HCT116 (cell line): ENCODE data around the gene SMTNL2. TPM values are rescaled to one million over a fixed set of nuclear protein-coding genes. Genes with fewer than 3 reads are reported as not detected.

Source experiments
- ATAC-seq: fragments of 200-7000 bp; cut with Tn5 transposase; 2 replicates; pipeline ENCODE4 v1.9.1; 2020; ENCODE audit warnings: mild to moderate bottlenecking, moderate library complexity
- BruUV-seq: library from RNA; stranded (reverse); fragments of 400-500 nt; replicated peaks from 2 replicates; lab custom pipeline; 2021; lab: Mats Ljungman, UMichigan
- CTCF ChIA-PET: fragments of 300-600 bp; sonication (Branson Sonifier 250); formaldehyde crosslinking; loops from one replicate; lab custom pipeline; 2021; ENCODE audit warnings: antibody characterized with exemption; lab: Charles Lee
- POLR2A ChIA-PET: fragments of 300-600, 350-600 bp; sonication (Branson Sonifier 250); formaldehyde crosslinking; loops from one replicate; lab custom pipeline; 2021; ENCODE audit warnings: antibody characterized with exemption; lab: Charles Lee
- RAD21 ChIA-PET, 2 experiments: fragments of 300-600 bp; sonication (Branson Sonifier 250); formaldehyde crosslinking; loops; one replicate each; lab custom pipeline; 2023; ENCODE audit warnings: low total read pairs in 2 of 2; ENCODE audit not compliant: uncharacterized antibody in 2 of 2, unreplicated experiment in 2 of 2, low non-redundant PET in 1 of 2; lab: Charles Lee
- DNase-seq: peaks from one replicate; pipeline ENCODE4 v3.0.0-alpha.2; 2010; ENCODE audit warnings: low read depth, low spot score
- H2AFZ ChIP-seq: fragments of 200-600 bp; shearing (Covaris generic), sonication (generic); 2 replicates; pipeline ENCODE4 v1.6.1; 2017; ENCODE audit warnings: low read depth, mixed run types, mixed read lengths, antibody characterized with exemption, low read length; ENCODE audit not compliant: poor library complexity, severe bottlenecking
- H3K27ac ChIP-seq: 2 replicates; pipeline ENCODE4 v1.5.1; 2012; ENCODE audit warnings: low read depth, low read length
- H3K27me3 ChIP-seq: fragments of 200-600 bp; sonication (generic); 2 replicates; pipeline ENCODE4 v1.6.1; 2016; ENCODE audit warnings: mixed run types, low read length, mixed read lengths; ENCODE audit not compliant: insufficient read depth
- H3K36me3 ChIP-seq, 2 experiments: fragments of 200-500 bp in 1 of 2; fragments of 200-600 bp in 1 of 2; sonication (Bioruptor generic) in 1 of 2; sonication (generic) in 1 of 2; 2 replicates each; pipeline versions ENCODE4 v1.5.1 to v1.6.1; 2014 to 2016; ENCODE audit warnings: low read length in 2 of 2, inconsistent platforms in 1 of 2, mixed read lengths in 1 of 2, mixed run types in 1 of 2; ENCODE audit not compliant: insufficient read depth in 2 of 2, control insufficient read depth in 1 of 2
- H3K4me1 ChIP-seq, 2 experiments: fragments of 200-600 bp in 1 of 2; sonication (generic) in 1 of 2; 2 replicates each; pipeline versions ENCODE4 v1.5.1 to v1.6.1; 2012 to 2017; ENCODE audit warnings: low read length in 2 of 2, inconsistent platforms in 1 of 2, mild to moderate bottlenecking in 1 of 2, mixed read lengths in 1 of 2, mixed run types in 1 of 2, moderate library complexity in 1 of 2; ENCODE audit not compliant: insufficient read depth in 2 of 2, control insufficient read depth in 1 of 2
- H3K4me2 ChIP-seq: fragments of 200-600 bp; sonication (generic); 2 replicates; pipeline ENCODE4 v1.6.1; 2017; ENCODE audit warnings: mixed run types, low read length, mixed read lengths
- H3K4me3 ChIP-seq, 2 experiments: fragments of 200-600 bp in 1 of 2; sonication (generic) in 1 of 2; replicated peaks in 1 of 2; 2 replicates each; pipeline ENCODE4 v1.5.1; 2011 to 2016; ENCODE audit warnings: low read length in 2 of 2, control low read depth in 1 of 2, low read depth in 1 of 2, mild to moderate bottlenecking in 1 of 2, mixed read lengths in 1 of 2, mixed run types in 1 of 2
- H3K79me2 ChIP-seq: fragments of 200-600 bp; sonication (generic); 2 replicates; pipeline ENCODE4 v1.6.1; 2017; ENCODE audit warnings: mild to moderate bottlenecking, mixed run types, low read length, moderate library complexity, mixed read lengths; ENCODE audit not compliant: insufficient read depth
- H3K9ac ChIP-seq: fragments of 200-600 bp; sonication (generic); 2 replicates; pipeline ENCODE4 v1.6.1; 2016; ENCODE audit warnings: low read length, mixed read lengths
- H3K9me2 ChIP-seq: fragments of 200-600 bp; sonication (generic), shearing (Covaris generic); 2 replicates; pipeline ENCODE4 v1.6.1; 2017; ENCODE audit warnings: mixed run types, mild to moderate bottlenecking, moderate library complexity; ENCODE audit not compliant: insufficient read depth
- H3K9me3 ChIP-seq, 2 experiments: fragments of 200-500 bp in 1 of 2; fragments of 200-600 bp in 1 of 2; sonication (Bioruptor generic) in 1 of 2; sonication (generic) in 1 of 2; 2 replicates each; pipeline ENCODE4 v1.6.1; 2014 to 2017; ENCODE audit warnings: low read length in 2 of 2, mixed read lengths in 2 of 2, inconsistent platforms in 1 of 2, low read depth in 1 of 2, mild to moderate bottlenecking in 1 of 2, mixed run types in 1 of 2, moderate library complexity in 1 of 2; ENCODE audit not compliant: control insufficient read depth in 1 of 2, insufficient read depth in 1 of 2
- H4K20me1 ChIP-seq: fragments of 200-600 bp; sonication (generic), shearing (Covaris generic); 2 replicates; pipeline ENCODE4 v1.6.1; 2017; ENCODE audit warnings: mixed run types, mild to moderate bottlenecking, moderate library complexity; ENCODE audit not compliant: insufficient read depth
- CBX3 ChIP-seq: IDR thresholded peaks from 2 replicates; pipeline ENCODE4 v1.6.1; 2012; ENCODE audit warnings: low read depth
- CEBPB ChIP-seq: IDR thresholded peaks from 2 replicates; pipeline ENCODE4 v1.6.1; 2012; ENCODE audit warnings: low read depth
- ELF1 ChIP-seq: IDR thresholded peaks from 2 replicates; pipeline ENCODE4 v1.6.1; 2012; ENCODE audit warnings: low read depth, borderline replicate concordance
- EZH2 ChIP-seq: fragments of 200-600 bp; sonication (generic); IDR thresholded peaks from 2 replicates; pipeline ENCODE4 v1.6.1; 2017; ENCODE audit warnings: antibody characterized with exemption, mixed run types
- EZH2phosphoT487 ChIP-seq: fragments of 200-600 bp; IDR thresholded peaks from 2 replicates; pipeline ENCODE4 v1.6.1; 2018; ENCODE audit warnings: antibody characterized with exemption, borderline replicate concordance
- FOSL1 ChIP-seq: IDR thresholded peaks from 2 replicates; pipeline ENCODE4 v1.6.1; 2012; ENCODE audit warnings: low read depth
- MAX ChIP-seq: IDR thresholded peaks from 2 replicates; pipeline ENCODE4 v1.6.1; 2012
- POLR2A ChIP-seq: IDR thresholded peaks from 2 replicates; pipeline ENCODE4 v1.7.0; 2011; ENCODE audit warnings: borderline replicate concordance; ENCODE audit not compliant: insufficient read depth, insufficient read length; ENCODE audit errors: extremely low read depth
- REST ChIP-seq: IDR thresholded peaks from 2 replicates; pipeline ENCODE4 v1.6.1; 2012; ENCODE audit warnings: low read depth
- SIN3A ChIP-seq: IDR thresholded peaks from 2 replicates; pipeline ENCODE4 v1.6.1; 2012; ENCODE audit warnings: low read depth
- SP1 ChIP-seq: IDR thresholded peaks from 2 replicates; pipeline ENCODE4 v1.6.1; 2012; ENCODE audit warnings: low read depth
- TCF7L2 ChIP-seq: IDR thresholded peaks from 2 replicates; pipeline ENCODE4 v1.7.0; 2011; ENCODE audit warnings: borderline replicate concordance, inconsistent platforms; ENCODE audit not compliant: insufficient read depth, insufficient read length; ENCODE audit errors: extremely low read depth
- YY1 ChIP-seq: IDR thresholded peaks from 2 replicates; pipeline ENCODE4 v1.6.1; 2011; ENCODE audit warnings: low read length, low read depth, moderate library complexity, mild to moderate bottlenecking; ENCODE audit not compliant: insufficient replicate concordance; ENCODE audit errors: extremely low read depth
- ZNF274 ChIP-seq: fragments of 200-500 bp; sonication (Bioruptor generic); IDR thresholded peaks from 2 replicates; pipeline ENCODE4 v1.6.1; 2014; ENCODE audit warnings: mild to moderate bottlenecking, low read depth, low read length, inconsistent platforms
- intact Hi-C: fragments of 100-400 bp; cut with micrococcal nuclease; formaldehyde crosslinking; loops from 2 replicates; pipeline ENCODE4 v1.10.0; 2022
- total RNA-seq: library from RNA; stranded (reverse); gene quantifications from one replicate; pipeline ENCODE4 v1.2.1, GENCODE V29; 2021; ENCODE audit not compliant: unreplicated experiment
- TF ChIP-seq, protein P1 (sequence below), 3 experiments: fragments of 200-600 bp in 1 of 3; sonication (generic) in 1 of 3; IDR thresholded peaks in 2 of 3; conservative IDR thresholded peaks in 1 of 3; 2 replicates each; pipeline ENCODE4 v1.5.1; 2012 to 2017; ENCODE audit warnings: low read depth in 2 of 3, low read length in 2 of 3, antibody characterized with exemption in 1 of 3, borderline replicate concordance in 1 of 3, control low read depth in 1 of 3, mild to moderate bottlenecking in 1 of 3, mixed read lengths in 1 of 3, mixed run types in 1 of 3, moderate library complexity in 1 of 3; ENCODE audit not compliant: insufficient read depth in 1 of 3
- TF ChIP-seq, protein P2 (sequence below): IDR thresholded peaks from 2 replicates; pipeline ENCODE4 v1.6.1; 2012
- TF ChIP-seq, protein P3 (sequence below): IDR thresholded peaks from 2 replicates; pipeline ENCODE4 v1.6.1; 2011; ENCODE audit warnings: mild to moderate bottlenecking, low read length, moderate library complexity; ENCODE audit not compliant: insufficient replicate concordance; ENCODE audit errors: extremely low read depth

Gene SMTNL2
- total RNA-seq, 1 experiment from 2014 or later, result 2.3 TPM

- peaks cover 6 to 20% of the 10 kb centered on the region in 2 experiments; a peak in 3 of 4 replicates for H3K4me1 ChIP-seq
- TF ChIP-seq EZH2phosphoT487, result no peak
- TF ChIP-seq REST, result no peak
- TF ChIP-seq SIN3A, result no peak
- no peak for TF ChIP-seq SP1
- TF ChIP-seq CBX3, result no peak
- no peak for TF ChIP-seq FOSL1
- no peak for TF ChIP-seq ZNF274
- no peak for TF ChIP-seq POLR2A
- no peak for TF ChIP-seq MAX
- TF ChIP-seq CEBPB, result no peak
- no peak for TF ChIP-seq ELF1
- TF ChIP-seq, protein P1, sequence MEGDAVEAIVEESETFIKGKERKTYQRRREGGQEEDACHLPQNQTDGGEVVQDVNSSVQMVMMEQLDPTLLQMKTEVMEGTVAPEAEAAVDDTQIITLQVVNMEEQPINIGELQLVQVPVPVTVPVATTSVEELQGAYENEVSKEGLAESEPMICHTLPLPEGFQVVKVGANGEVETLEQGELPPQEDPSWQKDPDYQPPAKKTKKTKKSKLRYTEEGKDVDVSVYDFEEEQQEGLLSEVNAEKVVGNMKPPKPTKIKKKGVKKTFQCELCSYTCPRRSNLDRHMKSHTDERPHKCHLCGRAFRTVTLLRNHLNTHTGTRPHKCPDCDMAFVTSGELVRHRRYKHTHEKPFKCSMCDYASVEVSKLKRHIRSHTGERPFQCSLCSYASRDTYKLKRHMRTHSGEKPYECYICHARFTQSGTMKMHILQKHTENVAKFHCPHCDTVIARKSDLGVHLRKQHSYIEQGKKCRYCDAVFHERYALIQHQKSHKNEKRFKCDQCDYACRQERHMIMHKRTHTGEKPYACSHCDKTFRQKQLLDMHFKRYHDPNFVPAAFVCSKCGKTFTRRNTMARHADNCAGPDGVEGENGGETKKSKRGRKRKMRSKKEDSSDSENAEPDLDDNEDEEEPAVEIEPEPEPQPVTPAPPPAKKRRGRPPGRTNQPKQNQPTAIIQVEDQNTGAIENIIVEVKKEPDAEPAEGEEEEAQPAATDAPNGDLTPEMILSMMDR (IDR thresholded peaks at IDR 0.05 in 2 of 3, conservative IDR thresholded peaks at IDR 0.05 in 1 of 3; ENCODE audit: borderline replicate concordance in 1 of 3, insufficient read depth in 1 of 3, low read depth in 2 of 3, low read length in 2 of 3), result no peak
- no peak for TF ChIP-seq YY1
- no peak for TF ChIP-seq EZH2
- TF ChIP-seq, protein P2, sequence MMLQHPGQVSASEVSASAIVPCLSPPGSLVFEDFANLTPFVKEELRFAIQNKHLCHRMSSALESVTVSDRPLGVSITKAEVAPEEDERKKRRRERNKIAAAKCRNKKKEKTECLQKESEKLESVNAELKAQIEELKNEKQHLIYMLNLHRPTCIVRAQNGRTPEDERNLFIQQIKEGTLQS, result no peak
- TF ChIP-seq, protein P3, sequence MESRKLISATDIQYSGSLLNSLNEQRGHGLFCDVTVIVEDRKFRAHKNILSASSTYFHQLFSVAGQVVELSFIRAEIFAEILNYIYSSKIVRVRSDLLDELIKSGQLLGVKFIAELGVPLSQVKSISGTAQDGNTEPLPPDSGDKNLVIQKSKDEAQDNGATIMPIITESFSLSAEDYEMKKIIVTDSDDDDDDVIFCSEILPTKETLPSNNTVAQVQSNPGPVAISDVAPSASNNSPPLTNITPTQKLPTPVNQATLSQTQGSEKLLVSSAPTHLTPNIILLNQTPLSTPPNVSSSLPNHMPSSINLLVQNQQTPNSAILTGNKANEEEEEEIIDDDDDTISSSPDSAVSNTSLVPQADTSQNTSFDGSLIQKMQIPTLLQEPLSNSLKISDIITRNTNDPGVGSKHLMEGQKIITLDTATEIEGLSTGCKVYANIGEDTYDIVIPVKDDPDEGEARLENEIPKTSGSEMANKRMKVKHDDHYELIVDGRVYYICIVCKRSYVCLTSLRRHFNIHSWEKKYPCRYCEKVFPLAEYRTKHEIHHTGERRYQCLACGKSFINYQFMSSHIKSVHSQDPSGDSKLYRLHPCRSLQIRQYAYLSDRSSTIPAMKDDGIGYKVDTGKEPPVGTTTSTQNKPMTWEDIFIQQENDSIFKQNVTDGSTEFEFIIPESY, result no peak
- no peak for TF ChIP-seq TCF7L2
These were observed 28.2 kb upstream of the SMTNL2 start for GRCh38 chr17:4555873-4556759.

More at GRCh38 chr17:4555873-4556759, 28.2 kb upstream of the SMTNL2 start:
- Histone ChIP-seq H3K79me2 (peaks cover 45% of the 10 kb centered on the region), H3K4me3 (peak overlapping the region; percentile 99 to 100), H3K4me2 (peak overlapping the region; percentile 92), H3K9ac (peak overlapping the region; percentile 96), H3K27me3 (no peaks in the 10 kb centered on the region), H3K27ac (peak overlapping the region; percentile 71), H3K36me3 (peaks cover 13 to 34% of the 10 kb centered on the region in 2 experiments), H3K9me3 (no peaks in the 10 kb centered on the region), H2AFZ (no peak overlapping the region), H4K20me1 (no peaks in the 10 kb centered on the region), H3K9me2 (no peaks in the 10 kb centered on the region)
- intact Hi-C loops, result no loop called here
- POLR2A ChIA-PET, result interaction anchor here (0.9 to 1.5 kb wide), 3 partner anchors 11 to 135 kb away, joined by 3 to 4 read pairs (median 3); no protein-coding TSS in a partner anchor
- ATAC-seq (no peak), DNase-seq (no peak)
- RAD21 ChIA-PET, result no interaction called here
- BruUV-seq, result TSS peak; percentile 97
- CTCF ChIA-PET, result interaction anchor here (1.0 to 1.5 kb wide), 4 partner anchors 9 to 134 kb away, joined by 3 to 16 read pairs (median 6); no protein-coding TSS in a partner anchor
